GM15510 (cell line): Measurements from ENCODE around the gene FDPS.
A peak's percentile ranks its signal among the peaks of the same experiment; 100 is the strongest.

ENCODE experiments used
- POLR2A ChIP-seq: IDR thresholded peaks from 3 replicates; pipeline ENCODE4 v1.6.1; 2011; ENCODE audit warnings: borderline replicate concordance; ENCODE audit not compliant: insufficient read length; ENCODE audit errors: extremely low read depth

FDPS gene

DNA sequence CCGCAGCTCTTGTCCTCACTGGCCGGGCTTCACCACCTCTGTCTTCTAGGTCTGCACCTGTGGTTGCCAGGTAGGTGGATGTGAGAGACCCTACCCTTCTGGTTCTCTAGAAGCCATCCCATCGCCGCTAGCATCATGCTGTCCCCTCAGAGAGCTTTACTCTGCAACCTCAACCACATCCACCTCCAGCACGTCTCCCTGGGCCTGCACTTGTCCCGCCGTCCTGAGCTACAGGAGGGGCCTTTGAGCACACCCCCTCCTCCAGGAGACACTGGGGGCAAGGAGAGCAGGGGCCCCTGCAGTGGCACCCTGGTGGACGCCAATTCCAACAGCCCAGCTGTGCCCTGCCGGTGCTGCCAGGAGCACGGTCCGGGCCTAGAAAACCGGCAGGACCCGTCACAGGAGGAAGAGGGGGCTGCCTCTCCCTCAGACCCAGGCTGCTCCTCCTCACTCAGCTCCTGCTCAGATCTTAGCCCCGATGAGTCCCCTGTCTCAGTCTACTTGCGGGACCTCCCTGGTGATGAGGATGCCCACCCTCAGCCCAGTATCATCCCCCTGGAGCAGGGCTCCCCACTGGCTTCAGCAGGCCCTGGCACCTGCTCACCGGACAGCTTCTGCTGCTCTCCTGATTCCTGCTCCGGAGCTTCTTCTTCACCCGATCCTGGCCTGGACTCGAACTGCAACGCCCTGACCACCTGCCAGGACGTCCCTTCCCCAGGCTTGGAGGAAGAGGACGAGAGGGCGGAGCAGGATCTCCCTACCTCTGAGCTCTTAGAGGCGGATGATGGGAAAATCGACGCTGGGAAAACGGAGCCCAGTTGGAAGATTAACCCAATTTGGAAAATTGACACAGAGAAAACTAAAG, 13.2 kb downstream of the FDPS start:
- TF ChIP-seq POLR2A: no peak

DNA sequence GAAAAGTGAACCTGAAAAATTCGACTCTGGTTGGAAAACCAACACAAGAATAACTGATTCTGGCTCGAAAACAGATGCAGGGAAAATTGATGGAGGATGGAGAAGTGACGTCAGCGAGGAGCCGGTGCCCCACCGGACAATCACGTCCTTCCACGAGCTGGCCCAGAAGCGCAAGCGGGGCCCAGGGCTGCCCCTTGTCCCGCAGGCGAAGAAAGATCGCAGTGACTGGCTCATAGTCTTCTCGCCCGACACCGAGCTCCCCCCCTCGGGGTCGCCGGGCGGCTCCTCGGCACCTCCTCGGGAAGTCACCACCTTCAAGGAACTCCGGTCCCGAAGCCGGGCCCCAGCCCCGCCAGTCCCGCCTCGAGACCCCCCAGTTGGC, 13.9 kb downstream of the FDPS start:
- TF ChIP-seq POLR2A: no peak

DNA sequence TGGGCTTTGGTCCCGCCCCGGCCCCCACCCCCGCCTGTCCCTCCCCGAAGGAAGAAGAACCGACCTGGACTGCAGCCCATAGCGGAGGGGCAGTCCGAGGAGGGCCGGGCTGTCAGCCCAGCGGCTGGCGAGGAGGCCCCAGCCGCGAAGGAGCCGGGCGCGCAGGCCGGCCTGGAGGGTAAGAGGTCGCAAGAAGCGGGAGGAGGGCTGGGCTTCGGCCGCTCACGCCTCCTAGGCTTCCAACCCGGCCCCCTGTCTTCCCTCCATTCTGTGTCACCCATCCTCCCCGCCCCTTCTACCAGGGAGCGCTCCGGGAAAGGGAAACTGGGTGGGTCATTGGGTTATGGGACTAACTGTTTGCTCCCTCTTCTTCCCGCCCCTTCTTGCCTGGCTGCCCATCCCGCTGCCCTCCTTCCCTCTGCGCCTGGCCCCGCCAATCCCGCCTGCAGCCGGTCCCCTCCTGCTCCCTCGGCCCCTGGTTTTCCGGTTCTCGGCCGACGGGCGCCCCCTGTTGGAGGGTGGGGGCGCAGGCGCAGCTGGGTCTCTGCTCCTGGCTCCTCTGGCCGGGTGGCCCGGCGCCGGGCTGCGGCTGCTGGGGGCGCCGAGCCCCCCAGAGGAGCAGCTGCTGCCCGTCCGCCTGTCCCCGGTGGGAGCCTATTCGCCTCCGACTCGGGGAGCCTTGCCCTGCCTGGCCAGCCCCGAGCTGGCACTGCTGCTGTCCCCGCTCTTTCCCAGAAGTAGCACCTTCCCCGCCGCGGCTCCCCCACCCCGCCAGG, 14.5 kb downstream of the FDPS start:
- TF ChIP-seq POLR2A: peak; percentile 34

DNA sequence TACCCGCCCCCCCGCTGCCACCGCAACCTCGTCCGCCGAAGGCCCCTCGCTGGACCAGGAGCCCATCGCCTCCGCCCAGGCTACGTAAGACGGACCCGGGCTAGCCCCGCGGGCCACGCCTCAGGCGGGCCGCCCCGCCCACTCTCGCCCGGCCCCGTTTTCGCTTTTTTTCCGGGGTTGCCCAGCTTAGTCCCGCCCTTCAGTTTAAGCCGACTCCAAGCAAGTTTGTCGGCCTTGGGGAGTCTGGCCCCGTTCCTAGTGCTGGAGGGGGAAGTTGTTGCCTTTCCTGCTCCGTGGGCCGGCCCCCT, 15.0 kb downstream of the FDPS start:
- peak; percentile 57 for TF ChIP-seq POLR2A

DNA sequence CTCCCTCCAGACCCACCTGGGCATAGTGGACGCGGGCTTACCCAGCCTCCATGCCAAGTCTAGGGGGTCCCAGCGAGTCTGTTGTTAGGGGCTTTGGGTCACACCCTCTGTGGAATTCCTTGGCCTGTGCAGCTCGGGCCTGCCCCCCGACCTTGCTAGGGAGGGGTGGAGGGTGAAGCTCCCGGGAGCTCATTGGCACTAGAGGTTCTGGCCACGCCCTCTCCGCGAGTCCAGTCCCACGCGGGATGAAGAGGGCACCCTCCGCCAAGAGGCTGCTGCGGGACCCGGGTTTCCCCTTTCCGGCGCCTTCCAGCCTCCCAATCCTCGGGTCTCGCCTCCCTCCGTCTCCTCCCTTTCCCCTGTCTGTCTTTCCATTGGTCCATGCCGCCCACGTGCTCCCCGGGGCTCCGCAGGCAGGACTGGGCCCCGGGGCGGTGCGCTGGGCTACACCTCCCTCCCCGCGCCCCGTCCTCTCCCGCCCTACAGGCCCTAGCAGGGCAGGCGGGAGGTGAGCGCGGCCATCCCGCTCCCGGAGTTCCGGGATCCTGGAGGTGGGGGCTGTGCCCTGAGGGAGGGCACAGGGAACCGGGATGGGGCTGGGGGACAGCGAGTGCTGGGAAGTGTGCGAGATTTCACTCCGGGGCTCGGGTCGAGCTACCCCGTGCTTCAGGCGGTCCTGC, 15.5 kb downstream of the FDPS start:
- peak; percentile 58 for TF ChIP-seq POLR2A

DNA sequence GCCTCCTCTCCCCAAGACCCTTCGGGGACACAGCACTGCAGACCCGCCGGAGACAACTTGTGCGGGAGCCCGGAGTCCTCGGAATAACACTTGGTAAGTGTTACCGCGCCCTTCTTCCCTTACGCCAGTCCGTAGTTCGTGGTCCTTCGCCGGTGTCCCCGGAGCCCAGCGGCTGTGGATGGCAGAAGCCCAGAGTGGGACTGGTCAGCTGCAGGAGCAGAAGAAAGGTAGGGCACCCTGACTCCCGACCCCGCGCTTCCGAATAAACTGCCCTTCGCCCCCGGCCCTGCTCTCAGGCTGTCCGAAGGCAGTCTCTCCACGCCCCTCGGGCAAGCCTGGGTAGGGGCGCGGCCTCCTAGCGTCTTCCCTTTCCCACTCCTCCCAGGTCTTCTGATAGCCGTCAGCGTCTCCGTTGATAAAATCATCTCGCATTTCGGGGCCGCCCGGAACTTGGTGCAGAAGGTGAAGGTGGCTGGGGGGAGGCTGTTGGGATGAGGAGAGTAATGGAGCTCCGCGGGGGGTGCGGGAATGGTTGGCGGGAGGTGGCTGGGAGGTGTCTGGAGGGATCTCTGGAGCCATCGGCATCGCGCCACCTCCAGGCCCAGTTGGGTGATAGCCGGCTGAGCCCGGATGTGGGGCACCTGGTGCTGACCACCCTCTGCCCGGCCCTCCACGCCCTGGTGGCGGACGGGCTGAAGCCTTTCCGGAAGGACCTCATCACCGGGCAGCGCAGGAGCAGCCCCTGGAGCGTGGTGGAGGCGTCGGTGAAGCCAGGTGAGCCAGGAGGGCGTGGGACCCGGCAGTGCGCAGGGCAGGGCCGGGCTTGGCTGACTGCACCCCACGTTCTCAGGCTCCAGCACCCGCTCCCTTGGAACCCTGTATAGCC, 16.3 kb downstream of the FDPS start:
- no peak for TF ChIP-seq POLR2A

DNA sequence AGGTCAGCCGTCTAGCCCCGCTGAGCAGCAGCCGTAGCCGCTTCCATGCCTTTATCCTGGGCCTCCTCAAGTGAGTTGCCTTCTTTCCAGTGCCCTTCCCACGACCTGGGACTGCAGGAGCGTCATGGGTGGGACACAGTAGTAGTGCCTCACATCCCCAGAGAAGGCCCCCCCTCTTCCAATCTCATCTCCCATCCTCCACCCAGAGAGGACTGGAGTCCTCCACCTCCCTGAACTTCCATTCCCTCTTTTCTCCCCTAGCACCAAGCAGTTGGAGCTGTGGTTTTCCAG, 16.9 kb downstream of the FDPS start:
- no peak for TF ChIP-seq POLR2A

DNA sequence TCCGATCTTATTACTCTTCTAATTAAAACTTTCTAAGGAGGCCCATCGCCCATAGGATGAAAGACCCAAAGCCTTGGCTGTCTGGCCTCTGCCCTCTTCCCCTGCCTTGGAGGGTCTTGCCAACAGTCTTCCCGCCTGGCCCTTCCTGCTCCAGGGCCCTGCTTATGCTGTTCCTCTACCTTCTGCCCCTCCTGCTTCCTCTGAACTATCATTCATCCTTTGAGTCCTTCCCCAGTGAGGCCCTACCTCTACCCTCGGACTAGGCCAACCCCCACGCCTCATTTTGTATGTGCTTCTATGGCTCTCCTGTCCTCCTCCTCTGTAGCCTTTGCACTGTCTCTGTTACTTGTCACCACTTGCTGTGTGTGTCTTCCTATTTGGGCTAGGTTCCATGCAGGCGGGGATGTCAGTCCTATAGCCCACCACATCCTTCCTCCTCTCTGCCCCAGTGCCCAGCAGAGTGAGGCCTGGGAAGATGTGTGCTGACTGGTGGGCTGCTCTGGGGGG, 17.4 kb downstream of the FDPS start:
- no peak for TF ChIP-seq POLR2A

DNA sequence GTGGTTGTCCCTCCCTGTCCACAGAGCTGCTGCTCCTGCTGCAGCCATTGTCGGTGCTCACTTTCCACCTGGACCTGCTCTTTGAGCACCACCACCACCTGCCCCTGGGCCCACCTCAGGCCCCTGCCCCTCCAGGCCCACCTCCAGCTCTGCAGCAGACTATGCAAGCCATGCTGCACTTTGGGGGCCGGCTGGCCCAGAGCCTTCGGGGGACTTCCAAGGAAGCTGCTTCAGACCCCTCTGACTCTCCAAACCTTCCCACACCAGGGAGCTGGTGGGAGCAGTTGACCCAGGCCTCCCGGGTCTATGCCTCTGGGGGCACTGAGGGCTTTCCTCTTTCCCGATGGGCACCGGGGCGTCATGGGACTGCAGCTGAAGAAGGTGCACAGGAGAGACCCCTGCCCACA, 18.0 kb downstream of the FDPS start:
- TF ChIP-seq POLR2A: no peak

DNA sequence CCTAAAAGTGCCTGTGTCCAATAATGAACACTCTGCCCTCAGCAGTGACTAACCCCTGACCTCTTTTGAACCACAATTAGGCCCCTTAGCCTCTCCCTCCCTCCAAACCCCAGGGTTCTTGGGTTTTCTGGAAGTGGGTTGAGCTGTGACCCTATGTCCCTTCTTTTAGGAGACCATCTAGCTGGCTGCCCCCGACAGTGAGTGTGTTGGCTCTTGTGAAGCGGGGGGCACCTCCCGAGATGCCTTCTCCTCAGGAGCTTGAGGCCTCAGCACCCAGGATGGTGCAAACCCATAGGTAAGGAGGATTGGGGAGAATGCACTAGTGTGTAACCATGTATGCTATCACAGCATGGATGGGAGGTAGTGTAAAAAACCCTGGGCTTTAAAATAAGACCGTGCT, 19.3 kb downstream of the FDPS start:
- TF ChIP-seq POLR2A: no peak

DNA sequence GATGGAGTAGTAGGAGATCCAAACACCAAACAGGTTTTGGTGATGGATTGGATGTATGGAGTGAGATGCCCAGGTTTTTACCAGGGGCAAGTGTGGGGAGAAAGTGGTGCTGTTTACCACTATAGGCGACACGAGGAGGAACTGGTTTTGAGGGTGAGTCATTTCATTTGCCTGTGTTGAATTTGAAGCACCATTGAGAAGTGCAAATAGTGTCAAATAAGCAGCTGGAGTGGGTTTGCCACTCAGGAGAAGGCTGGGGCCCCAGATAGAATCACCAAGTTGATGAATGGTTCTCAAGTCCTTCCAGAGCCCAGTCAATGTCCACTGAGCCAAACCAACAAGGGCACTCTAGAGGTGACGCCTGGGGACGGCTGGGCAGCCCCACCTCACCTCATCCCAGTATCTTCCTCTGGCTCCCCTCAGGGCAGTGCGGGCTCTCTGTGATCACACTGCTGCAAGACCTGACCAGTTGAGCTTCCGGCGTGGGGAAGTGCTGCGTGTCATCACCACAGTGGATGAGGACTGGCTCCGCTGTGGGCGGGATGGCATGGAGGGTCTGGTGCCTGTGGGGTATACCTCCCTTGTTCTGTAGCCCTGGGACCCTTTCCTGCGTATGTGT, 21.4 kb downstream of the FDPS start:
- TF ChIP-seq POLR2A: no peak

DNA sequence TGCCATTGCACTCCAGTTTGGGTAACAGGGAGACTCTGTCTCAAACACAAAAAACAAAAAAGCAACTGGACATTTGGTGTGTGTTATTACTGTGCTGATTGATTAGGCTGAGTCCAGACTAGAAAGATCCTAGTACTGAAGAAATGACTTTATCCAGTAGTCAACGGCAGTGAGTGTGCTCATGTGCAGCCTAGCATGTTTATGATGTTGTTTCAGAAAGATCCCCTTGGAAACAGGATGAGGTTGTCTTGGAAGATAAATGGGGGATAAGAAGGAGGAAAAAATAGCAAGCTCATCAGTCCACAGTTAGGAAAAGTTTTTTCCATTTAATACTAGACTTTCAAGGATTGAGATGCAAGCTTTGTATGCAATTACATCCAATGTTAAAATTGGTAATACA, 26.3 kb downstream of the FDPS start:
- TF ChIP-seq POLR2A: no peak

DNA sequence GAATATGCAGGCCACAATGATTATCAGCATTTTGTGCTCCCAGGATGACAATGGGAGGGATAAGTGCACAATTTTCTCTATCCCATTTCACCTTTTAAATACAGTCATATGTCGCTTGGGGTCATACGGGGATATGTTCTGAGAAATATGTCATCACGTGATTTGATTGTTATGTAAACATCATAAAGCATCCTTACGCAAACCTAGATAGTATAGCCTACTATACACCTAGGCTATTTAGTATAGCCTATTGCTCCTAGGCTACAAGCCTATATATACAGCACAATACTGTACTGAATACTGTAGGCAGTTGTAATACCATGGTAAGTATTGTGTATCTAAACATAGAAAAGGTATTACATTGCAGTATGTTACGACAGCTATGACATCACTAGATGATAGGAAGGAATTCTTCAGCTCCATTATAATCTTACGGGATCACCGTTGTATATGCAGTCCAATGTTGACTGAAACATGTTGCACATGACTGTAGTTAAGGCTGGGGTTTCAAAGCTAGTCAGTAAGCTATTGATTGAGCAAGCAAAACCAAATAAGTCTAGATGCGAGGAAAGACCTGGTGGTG, 30.9 kb downstream of the FDPS start:
- TF ChIP-seq POLR2A: no peak

DNA sequence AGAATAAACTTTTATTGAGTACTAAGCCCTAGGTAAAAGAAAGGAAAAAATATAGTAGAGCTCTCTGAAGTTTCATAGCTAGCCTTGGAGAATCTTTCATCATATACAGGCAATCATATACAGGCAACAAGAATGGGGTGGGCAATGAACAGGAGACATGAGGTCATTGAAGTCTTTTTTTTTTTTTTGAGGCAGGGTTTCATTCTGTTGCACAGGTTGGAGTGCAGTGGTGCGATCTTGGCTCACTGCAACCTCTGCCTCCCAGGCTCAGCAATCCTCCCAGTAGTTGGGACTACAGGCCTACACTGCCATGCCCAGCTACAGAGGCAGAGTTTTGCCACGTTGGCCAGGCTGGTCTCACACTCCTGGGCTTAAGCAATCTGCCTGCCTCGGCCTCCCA, 34.2 kb downstream of the FDPS start:
- TF ChIP-seq POLR2A: no peak
